HG02798 (cell line): ENCODE data around the gene PELO.
A peak's percentile ranks its signal among the peaks of the same experiment; 100 is the strongest.

Experiments
- ATAC-seq: cut with Tn5 transposase; IDR thresholded peaks from one replicate; pipeline ENCODE4 v1.9.1; 2021; ENCODE audit warnings: mild to moderate bottlenecking; ENCODE audit not compliant: unreplicated experiment, poor library complexity

The PELO gene

GRCh38 chr5:52770287-52770939, 17.3 kb upstream of the PELO start:
- ATAC-seq = no peak

GRCh38 chr5:52771343-52772039, 16.2 kb upstream of the PELO start:
- peak; percentile 98 for ATAC-seq

GRCh38 chr5:52772668-52773067, 15.0 kb upstream of the PELO start:
- ATAC-seq = no peak

GRCh38 chr5:52773342-52773741, 14.4 kb upstream of the PELO start:
- ATAC-seq = no peak

GRCh38 chr5:52774005-52774410, 13.7 kb upstream of the PELO start:
- ATAC-seq = no peak

- no peak for ATAC-seq
These were observed 11.6 kb upstream of the PELO start for GRCh38 chr5:52776116-52776515.

GRCh38 chr5:52777186-52777585, 10.5 kb upstream of the PELO start:
- no peak for ATAC-seq

GRCh38 chr5:52778781-52779180, 8.9 kb upstream of the PELO start:
- no peak for ATAC-seq

- no peak for ATAC-seq
These were observed 8.5 kb upstream of the PELO start for GRCh38 chr5:52779213-52779612.

- ATAC-seq = no peak
These were observed 4.3 kb upstream of the PELO start for GRCh38 chr5:52783226-52783959.

- ATAC-seq = no peak
These were observed 3.0 kb upstream of the PELO start for GRCh38 chr5:52784737-52785136.

GRCh38 chr5:52786391-52786790, 1.3 kb upstream of the PELO start:
- no peak for ATAC-seq

- peak; percentile 43 for ATAC-seq
These were observed 642 bp upstream of the PELO start for GRCh38 chr5:52786949-52787599.

- no peak for ATAC-seq
These were observed 747 bp downstream of the PELO start for GRCh38 chr5:52788505-52788821.

GRCh38 chr5:52789378-52789777, 1.7 kb downstream of the PELO start:
- ATAC-seq = no peak

- ATAC-seq = no peak
These were observed 2.1 kb downstream of the PELO start for GRCh38 chr5:52789851-52790250.

GRCh38 chr5:52791366-52791765, 3.6 kb downstream of the PELO start:
- ATAC-seq = no peak

GRCh38 chr5:52794519-52794918, 6.8 kb downstream of the PELO start:
- no peak for ATAC-seq

GRCh38 chr5:52796031-52796430, 8.3 kb downstream of the PELO start:
- no peak for ATAC-seq

GRCh38 chr5:52796516-52797103, 8.9 kb downstream of the PELO start:
- no peak for ATAC-seq

- ATAC-seq = no peak
These were observed 11.2 kb downstream of the PELO start for GRCh38 chr5:52798938-52799337.
